Measurements from ENCODE around the gene ABHD2.
A peak's percentile ranks its signal among the peaks of the same experiment; 100 is the strongest.

Gene ABHD2

GRCh38 chr15:89111961-89112340, 23.7 kb downstream of the ABHD2 start:
- no peak for DNase-seq (ENCODE audit: low spot score)
- in situ Hi-C loops (cut with MboI; ENCODE audit: low sequenced_read_pairs, unreplicated experiment) = no loop called here
- no peak for TF ChIP-seq CTCF (IDR thresholded peaks at IDR 0.05; ENCODE audit: borderline replicate concordance, control extremely low read depth, extremely low read depth, insufficient read depth, missing control alignments)

- in situ Hi-C loops (cut with MboI; ENCODE audit: low sequenced_read_pairs, unreplicated experiment) = no loop called here
- peak; percentile 46 for DNase-seq (ENCODE audit: low spot score)
- TF ChIP-seq CTCF (IDR thresholded peaks at IDR 0.05; ENCODE audit: borderline replicate concordance, control extremely low read depth, extremely low read depth, insufficient read depth, missing control alignments) = no peak
These were observed 24.2 kb downstream of the ABHD2 start for GRCh38 chr15:89112341-89112971.

- in situ Hi-C loops (cut with MboI; ENCODE audit: low sequenced_read_pairs, unreplicated experiment) = no loop called here
- TF ChIP-seq CTCF (IDR thresholded peaks at IDR 0.05; ENCODE audit: borderline replicate concordance, control extremely low read depth, extremely low read depth, insufficient read depth, missing control alignments) = no peak
- DNase-seq (ENCODE audit: low spot score) = no peak
These were observed 25.2 kb downstream of the ABHD2 start for GRCh38 chr15:89113296-89114024.

GRCh38 chr15:89114990-89115389, 26.7 kb downstream of the ABHD2 start:
- DNase-seq (ENCODE audit: low spot score) = no peak
- in situ Hi-C loops (cut with MboI; ENCODE audit: low sequenced_read_pairs, unreplicated experiment) = no loop called here
- no peak for TF ChIP-seq CTCF (IDR thresholded peaks at IDR 0.05; ENCODE audit: borderline replicate concordance, control extremely low read depth, extremely low read depth, insufficient read depth, missing control alignments)

DNA sequence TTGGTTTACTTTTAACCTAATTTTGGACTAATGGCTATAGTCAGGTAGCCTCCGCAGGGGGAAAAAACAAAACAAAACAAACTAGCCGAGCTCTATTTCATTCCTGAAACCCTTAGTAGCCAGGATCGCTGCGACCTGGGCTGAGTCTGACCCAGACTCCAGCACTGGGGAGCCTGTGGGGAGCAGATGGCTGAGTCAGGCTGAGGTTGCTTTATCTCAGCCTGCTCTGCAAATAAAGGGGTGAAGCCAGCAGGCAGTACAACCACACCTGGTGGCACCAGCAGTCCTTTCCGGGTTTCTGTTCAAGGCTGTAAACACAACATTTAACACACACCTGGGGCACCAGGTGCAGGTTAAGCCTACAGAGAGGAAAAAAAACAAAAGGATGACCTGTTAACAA, 27.3 kb downstream of the ABHD2 start:
- in situ Hi-C loops (cut with MboI; ENCODE audit: low sequenced_read_pairs, unreplicated experiment) = no loop called here
- DNase-seq (ENCODE audit: low spot score) = no peak
- TF ChIP-seq CTCF (IDR thresholded peaks at IDR 0.05; ENCODE audit: borderline replicate concordance, control extremely low read depth, extremely low read depth, insufficient read depth, missing control alignments) = no peak

DNA sequence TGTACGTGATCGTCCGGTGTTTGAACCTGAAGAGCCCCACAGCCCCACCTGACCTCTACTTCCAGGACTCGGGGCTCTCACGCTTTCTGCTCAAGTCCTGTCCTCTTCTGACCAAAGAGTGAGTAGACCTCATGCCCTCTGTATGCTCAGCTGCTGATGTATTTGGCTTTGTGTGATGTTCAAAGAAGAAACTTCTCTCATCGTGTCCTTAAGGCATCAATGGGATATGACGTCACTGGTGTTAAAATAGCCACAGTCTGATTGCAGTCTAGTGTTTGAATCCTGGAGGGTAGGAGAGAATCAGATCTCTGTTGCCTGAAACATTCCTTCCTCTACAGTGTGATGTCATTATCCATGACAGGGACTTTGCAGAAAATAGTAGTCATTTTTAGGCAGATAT, 28.1 kb downstream of the ABHD2 start:
- in situ Hi-C loops (cut with MboI; ENCODE audit: low sequenced_read_pairs, unreplicated experiment) = no loop called here
- TF ChIP-seq CTCF (IDR thresholded peaks at IDR 0.05; ENCODE audit: borderline replicate concordance, control extremely low read depth, extremely low read depth, insufficient read depth, missing control alignments) = no peak
- DNase-seq (ENCODE audit: low spot score) = no peak

Measured in GM13976 (cell line).